Activated naive CD4-positive, alpha-beta T cell treated with anti-CD3 and anti-CD28 coated beads for 36 hours (primary cell): ENCODE data around the gene SLC27A4. TPM values are rescaled to one million over a fixed set of nuclear protein-coding genes. Genes with fewer than 3 reads are reported as not detected.

Experiments
- CTCF ChIA-PET: fragments of 350-600 bp; sonication (Branson Sonifier 250); formaldehyde crosslinking; loops from one replicate; lab custom pipeline; 2021; ENCODE audit warnings: antibody characterized with exemption; lab: Charles Lee
- DNase-seq: peaks from one replicate; pipeline ENCODE4 v3.0.0-alpha.2; 2020
- H3K27ac Mint-ChIP-seq: one replicate; pipeline ENCODE4 v1.8.0; 2021; ENCODE audit warnings: mild to moderate bottlenecking, mixed read lengths
- H3K27me3 Mint-ChIP-seq: one replicate; pipeline ENCODE4 v1.8.0; 2021; ENCODE audit warnings: low read depth, mixed read lengths
- H3K36me3 Mint-ChIP-seq: one replicate; pipeline ENCODE4 v1.8.0; 2021; ENCODE audit warnings: low read depth, mixed read lengths
- H3K4me1 Mint-ChIP-seq: one replicate; pipeline ENCODE4 v1.8.0; 2021; ENCODE audit warnings: low read depth, mixed read lengths
- H3K4me3 Mint-ChIP-seq: one replicate; pipeline ENCODE4 v1.8.0; 2021; ENCODE audit warnings: mild to moderate bottlenecking, moderate library complexity, mixed read lengths
- H3K9me3 Mint-ChIP-seq: one replicate; pipeline ENCODE4 v1.8.0; 2021; ENCODE audit warnings: mixed read lengths
- intact Hi-C: fragments of 100-400 bp; cut with micrococcal nuclease; formaldehyde crosslinking; loops from one replicate; pipeline ENCODE4 v1.15.1; 2023
- total RNA-seq, 2 experiments: library from RNA; stranded (reverse); gene quantifications; one replicate each; pipeline ENCODE4 v1.2.3, GENCODE V29; 2021

SLC27A4 gene
- total RNA-seq, 2 experiments from 2014 or later: 5.7 to 6.8 TPM

DNA sequence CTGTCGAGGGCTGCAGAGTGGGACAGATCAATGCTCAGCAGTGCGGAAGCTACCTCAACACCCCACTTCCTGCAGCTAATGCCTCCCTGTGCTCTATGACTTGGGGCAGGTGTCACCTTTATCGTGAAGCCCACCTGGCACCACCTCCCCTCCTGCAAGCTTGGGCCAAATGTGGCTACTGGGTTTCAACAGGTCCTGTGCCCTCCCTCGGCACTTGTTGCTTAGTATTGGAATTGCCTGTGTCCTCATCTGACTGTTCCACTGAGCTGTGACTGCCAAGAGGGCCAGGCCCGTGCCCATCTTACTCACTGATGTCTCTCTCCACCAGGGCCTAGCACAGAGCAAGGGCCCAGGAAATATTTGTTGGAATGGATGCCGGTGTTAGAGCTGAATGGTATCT, 9.4 kb downstream of the SLC27A4 start:
- DNase-seq: no peak
- Mint-ChIP-seq H3K4me3 (no peak overlapping the region), H3K27ac (peak overlapping the region; percentile 2), H3K27me3 (no peaks in the 10 kb centered on the region), H3K4me1 (no peaks in the 10 kb centered on the region), H3K9me3 (no peaks in the 10 kb centered on the region), H3K36me3 (peaks cover 18% of the 10 kb centered on the region)
- CTCF ChIA-PET: interaction anchor here (1.0 kb wide), 1 partner anchor 8 kb away, joined by 4 read pairs; no protein-coding TSS in a partner anchor
- intact Hi-C loops: loop anchor here (10.0 kb wide), 1 partner anchor 1475 kb away; the partner anchor contains the start of gene TOR1A

DNA sequence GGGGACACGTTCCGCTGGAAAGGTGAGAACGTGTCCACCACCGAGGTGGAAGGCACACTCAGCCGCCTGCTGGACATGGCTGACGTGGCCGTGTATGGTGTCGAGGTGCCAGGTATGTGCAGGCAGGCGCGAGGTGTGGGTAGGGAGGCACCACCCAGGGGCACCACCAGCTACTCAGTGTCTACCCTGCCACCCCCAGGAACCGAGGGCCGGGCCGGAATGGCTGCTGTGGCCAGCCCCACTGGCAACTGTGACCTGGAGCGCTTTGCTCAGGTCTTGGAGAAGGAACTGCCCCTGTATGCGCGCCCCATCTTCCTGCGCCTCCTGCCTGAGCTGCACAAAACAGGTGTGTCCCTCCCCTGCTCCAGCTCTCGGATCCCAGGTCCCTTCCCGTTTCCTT, 15.1 kb downstream of the SLC27A4 start:
- DNase-seq: no peak
- H3K4me1 Mint-ChIP-seq: no peaks in the 10 kb centered on the region
- no peak overlapping the region for H3K27ac Mint-ChIP-seq
- H3K36me3 Mint-ChIP-seq: peaks cover 13% of the 10 kb centered on the region
- CTCF ChIA-PET: no interaction called here
- H3K27me3 Mint-ChIP-seq: no peaks in the 10 kb centered on the region
- intact Hi-C loops: no loop called here
- no peaks in the 10 kb centered on the region for H3K9me3 Mint-ChIP-seq
- H3K4me3 Mint-ChIP-seq: no peak overlapping the region

GRCh38 chr9:128358090-128358489, 17.8 kb downstream of the SLC27A4 start:
- no peak overlapping the region for H3K4me3 Mint-ChIP-seq
- no peak for DNase-seq
- peaks cover 7% of the 10 kb centered on the region for H3K36me3 Mint-ChIP-seq
- no peaks in the 10 kb centered on the region for H3K27me3 Mint-ChIP-seq
- H3K27ac Mint-ChIP-seq: no peak overlapping the region
- intact Hi-C loops: no loop called here
- CTCF ChIA-PET: interaction anchor here (0.6 kb wide), 1 partner anchor 342 kb away, joined by 3 read pairs; no protein-coding TSS in a partner anchor
- no peaks in the 10 kb centered on the region for H3K9me3 Mint-ChIP-seq
- peaks cover 16% of the 10 kb centered on the region for H3K4me1 Mint-ChIP-seq

- Mint-ChIP-seq H3K27me3 (no peaks in the 10 kb centered on the region), H3K36me3 (peaks cover 7% of the 10 kb centered on the region), H3K4me1 (peaks cover 16% of the 10 kb centered on the region), H3K4me3 (no peak overlapping the region), H3K27ac (no peak overlapping the region), H3K9me3 (no peaks in the 10 kb centered on the region)
- CTCF ChIA-PET: interaction anchor here (0.6 kb wide), 1 partner anchor 78 kb away, joined by 3 read pairs; no protein-coding TSS in a partner anchor
- no peak for DNase-seq
- intact Hi-C loops: no loop called here
Measured at GRCh38 chr9:128358861-128359260, 18.5 kb downstream of the SLC27A4 start.

DNA sequence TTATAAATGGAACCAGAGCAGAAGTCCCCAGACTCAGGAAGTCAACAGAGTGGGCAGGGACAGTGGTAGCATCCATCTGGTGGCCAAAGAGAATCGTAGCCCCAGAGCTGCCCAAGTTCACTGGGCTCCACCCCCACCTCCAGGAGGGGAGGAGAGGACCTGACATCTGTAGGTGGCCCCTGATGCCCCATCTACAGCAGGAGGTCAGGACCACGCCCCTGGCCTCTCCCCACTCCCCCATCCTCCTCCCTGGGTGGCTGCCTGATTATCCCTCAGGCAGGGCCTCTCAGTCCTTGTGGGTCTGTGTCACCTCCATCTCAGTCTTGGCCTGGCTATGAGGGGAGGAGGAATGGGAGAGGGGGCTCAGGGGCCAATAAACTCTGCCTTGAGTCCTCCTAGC, 20.5 kb downstream of the SLC27A4 start:
- H3K27me3 Mint-ChIP-seq: no peaks in the 10 kb centered on the region
- intact Hi-C loops: loop anchor here (5.0 kb wide), 1 partner anchor 191 kb away; the partner anchor contains the start of gene SPTAN1
- H3K9me3 Mint-ChIP-seq: no peaks in the 10 kb centered on the region
- no peak overlapping the region for H3K4me3 Mint-ChIP-seq
- DNase-seq: no peak
- CTCF ChIA-PET: interaction anchor here (0.5 to 3.8 kb wide), 5 partner anchors 10 to 73 kb away, joined by 3 to 28 read pairs (median 9); partner anchors contain the start of gene URM1
- peaks cover 28% of the 10 kb centered on the region for H3K4me1 Mint-ChIP-seq
- H3K36me3 Mint-ChIP-seq: peaks cover 4% of the 10 kb centered on the region
- H3K27ac Mint-ChIP-seq: no peak overlapping the region

DNA sequence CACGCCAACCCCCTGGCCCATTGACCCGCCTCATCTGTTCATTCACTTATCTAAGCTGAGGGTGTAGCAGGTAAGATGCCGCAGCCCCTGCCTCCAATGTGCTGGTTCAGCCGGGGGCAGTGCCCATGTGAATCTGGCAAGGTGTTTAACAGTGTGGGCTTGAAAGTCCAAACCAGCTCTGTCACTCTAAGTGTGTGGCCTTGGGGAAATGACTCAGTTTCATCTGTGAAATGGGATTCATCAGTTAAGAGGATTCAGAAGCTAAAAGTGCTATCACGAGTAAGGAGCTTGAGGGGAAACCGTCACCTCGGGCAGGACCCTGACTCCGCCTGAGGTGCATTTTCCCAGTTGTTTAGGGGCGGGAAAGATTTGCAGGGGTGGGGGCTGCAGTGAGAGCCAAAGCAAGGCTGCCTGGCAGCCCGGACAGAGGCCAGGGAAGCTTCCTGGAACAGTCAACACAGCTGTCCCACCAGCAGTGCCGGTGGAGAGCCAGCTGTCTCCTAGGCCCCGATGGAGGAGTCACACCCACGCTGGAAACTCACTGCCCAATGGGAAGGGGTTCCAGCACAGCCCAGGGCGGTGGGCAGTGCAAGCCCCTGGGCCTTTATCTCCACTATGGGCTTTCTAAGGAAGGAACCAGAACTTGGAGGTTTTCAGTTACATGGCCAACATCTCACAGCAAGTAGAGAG, 21.1 kb downstream of the SLC27A4 start:
- Mint-ChIP-seq H3K9me3 (no peaks in the 10 kb centered on the region), H3K27me3 (no peaks in the 10 kb centered on the region), H3K4me3 (peak overlapping the region; percentile 67), H3K36me3 (no peaks in the 10 kb centered on the region), H3K27ac (peak overlapping the region; percentile 61), H3K4me1 (peaks cover 28% of the 10 kb centered on the region)
- CTCF ChIA-PET: interaction anchor here (0.5 to 3.8 kb wide), 15 partner anchors 9 to 236 kb away, joined by 3 to 28 read pairs (median 4); partner anchors contain the start of genes CERCAM and URM1
- DNase-seq: no peak
- intact Hi-C loops: loop anchor here (5.0 kb wide), 1 partner anchor 191 kb away; the partner anchor contains the start of gene SPTAN1

DNA sequence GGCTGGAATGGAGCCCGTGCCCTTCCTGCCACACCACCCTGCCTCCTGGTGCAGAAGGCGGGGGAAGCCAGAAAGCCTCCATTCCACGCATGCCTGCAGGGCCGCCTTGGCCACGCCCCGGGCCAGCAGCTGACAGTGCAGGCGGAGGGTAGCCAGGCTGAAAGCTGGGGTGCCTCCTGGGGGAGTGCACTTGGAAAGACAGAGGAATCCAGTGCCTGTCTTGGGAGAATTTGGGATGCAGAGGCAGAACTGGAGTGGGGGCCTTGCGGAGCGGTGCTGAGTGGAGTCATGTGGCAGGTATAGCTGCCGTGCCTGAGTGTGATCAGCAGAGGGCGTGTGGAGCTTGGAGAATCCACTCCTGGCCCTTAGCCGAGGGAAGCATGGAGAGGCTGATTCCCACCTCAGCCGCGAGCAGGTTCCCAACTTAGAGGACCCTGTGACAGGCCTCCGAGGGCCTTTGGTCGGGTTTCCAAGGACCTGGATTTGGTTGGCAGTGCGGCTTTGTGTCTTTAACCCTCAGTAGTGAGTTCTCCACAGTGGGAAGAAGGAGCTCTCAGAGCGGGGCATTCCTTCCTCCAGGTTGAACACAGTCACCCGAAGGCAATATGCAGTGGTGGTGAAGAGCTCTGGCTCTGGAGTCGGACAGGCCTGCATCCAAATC, 21.8 kb downstream of the SLC27A4 start:
- peak; percentile 86 for DNase-seq
- CTCF ChIA-PET: interaction anchor here (0.6 to 3.8 kb wide), 22 partner anchors 9 to 235 kb away, joined by 3 to 28 read pairs (median 4); partner anchors contain the start of genes CERCAM, GLE1 and URM1
- Mint-ChIP-seq H3K9me3 (no peaks in the 10 kb centered on the region), H3K36me3 (no peaks in the 10 kb centered on the region), H3K27ac (peak overlapping the region; percentile 61), H3K4me1 (peaks cover 28% of the 10 kb centered on the region), H3K27me3 (no peaks in the 10 kb centered on the region), H3K4me3 (peak overlapping the region; percentile 67)
- intact Hi-C loops: loop anchor here (1.0 to 5.0 kb wide), 3 partner anchors 9 to 190 kb away; partner anchors contain the start of genes SPTAN1 and URM1

DNA sequence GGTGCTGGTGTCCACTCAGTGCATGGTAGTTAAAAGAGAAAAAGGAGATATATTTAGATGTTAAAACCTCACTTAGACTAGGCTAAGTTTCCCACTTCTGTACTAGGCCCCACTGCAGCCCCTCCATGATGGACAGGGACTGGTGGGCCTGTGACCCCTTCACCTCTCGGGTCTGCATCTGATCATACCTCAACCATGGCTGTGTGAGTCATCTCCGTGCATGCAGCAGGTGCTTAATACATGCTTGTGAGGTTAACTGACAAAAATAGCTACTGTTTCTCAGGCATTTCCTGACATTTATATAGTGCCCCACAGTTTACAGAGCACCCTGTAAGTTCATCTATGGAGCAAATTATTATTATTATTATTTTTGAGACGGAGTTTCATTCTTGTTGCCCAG, 22.4 kb downstream of the SLC27A4 start:
- no peak overlapping the region for H3K4me3 Mint-ChIP-seq
- H3K27ac Mint-ChIP-seq: no peak overlapping the region
- H3K9me3 Mint-ChIP-seq: no peaks in the 10 kb centered on the region

GRCh38 chr9:128365525-128365924, 25.2 kb downstream of the SLC27A4 start:
- H3K27me3 Mint-ChIP-seq: no peaks in the 10 kb centered on the region
- H3K4me3 Mint-ChIP-seq: no peak overlapping the region
- intact Hi-C loops: no loop called here
- H3K36me3 Mint-ChIP-seq: no peaks in the 10 kb centered on the region
- H3K27ac Mint-ChIP-seq: no peak overlapping the region
- no peaks in the 10 kb centered on the region for H3K9me3 Mint-ChIP-seq
- CTCF ChIA-PET: interaction anchor here (0.6 kb wide), 1 partner anchor 21 kb away, joined by 3 read pairs; no protein-coding TSS in a partner anchor
- DNase-seq: no peak
- peaks cover 33% of the 10 kb centered on the region for H3K4me1 Mint-ChIP-seq

More for the DNA sequence above, 22.4 kb downstream of the SLC27A4 start:
- H3K27me3 Mint-ChIP-seq: no peaks in the 10 kb centered on the region
- no peak for DNase-seq
- H3K36me3 Mint-ChIP-seq: no peaks in the 10 kb centered on the region
- CTCF ChIA-PET: interaction anchor here (0.6 to 3.8 kb wide), 19 partner anchors 8 to 234 kb away, joined by 3 to 28 read pairs (median 4); partner anchors contain the start of genes CERCAM, CIZ1, GLE1 and URM1
- intact Hi-C loops: loop anchor here (1.0 to 5.0 kb wide), 3 partner anchors 9 to 190 kb away; partner anchors contain the start of genes SPTAN1 and URM1
- H3K4me1 Mint-ChIP-seq: peaks cover 28% of the 10 kb centered on the region

GRCh38 chr9:128369024-128369706, 28.8 kb downstream of the SLC27A4 start:
- Mint-ChIP-seq H3K36me3 (peaks cover 5% of the 10 kb centered on the region), H3K4me1 (peaks cover 38% of the 10 kb centered on the region), H3K27me3 (no peaks in the 10 kb centered on the region), H3K9me3 (no peaks in the 10 kb centered on the region), H3K27ac (no peak overlapping the region), H3K4me3 (peak overlapping the region; percentile 32)
- CTCF ChIA-PET: interaction anchor here (1.9 kb wide), 1 partner anchor 42 kb away, joined by 5 read pairs; no protein-coding TSS in a partner anchor
- intact Hi-C loops: no loop called here
- DNase-seq: no peak

DNA sequence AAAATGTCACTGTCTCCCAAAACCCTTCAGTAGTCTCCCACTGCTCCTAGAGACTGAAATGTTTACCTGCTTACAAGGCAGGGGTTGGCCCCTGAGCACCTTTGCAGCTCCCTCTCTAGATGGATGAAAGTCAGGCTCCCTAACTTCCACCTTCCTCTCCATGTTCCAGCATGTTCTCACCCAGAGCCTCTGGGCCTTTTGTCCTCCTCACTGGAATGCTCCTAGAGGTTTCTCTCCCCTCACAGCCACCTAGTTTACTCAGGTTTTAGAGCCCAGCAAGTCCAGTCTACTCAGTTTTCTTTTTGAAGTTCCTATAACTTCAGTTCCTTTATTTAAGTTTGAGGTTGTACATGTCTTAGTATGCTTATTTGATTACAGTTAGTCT, 30.0 kb downstream of the SLC27A4 start:
- DNase-seq: no peak
- Mint-ChIP-seq H3K27me3 (no peaks in the 10 kb centered on the region), H3K27ac (peak overlapping the region; percentile 92), H3K4me3 (peak overlapping the region; percentile 92), H3K36me3 (peaks cover 5% of the 10 kb centered on the region), H3K9me3 (no peaks in the 10 kb centered on the region), H3K4me1 (peaks cover 29% of the 10 kb centered on the region)
- intact Hi-C loops: loop anchor here (2.0 to 5.0 kb wide), 3 partner anchors 86 to 402 kb away; partner anchors contain the start of genes GLE1, ODF2 and ZER1
- CTCF ChIA-PET: interaction anchor here (0.6 to 2.3 kb wide), 4 partner anchors 9 to 70 kb away, joined by 3 to 28 read pairs (median 5); no protein-coding TSS in a partner anchor
